A549 (cell line): ENCODE data around the gene HSD17B1. TPM values are rescaled to one million over a fixed set of nuclear protein-coding genes. Genes with fewer than 3 reads are reported as not detected.

Experiments
- ATAC-seq, 2 experiments: fragments of 200-7000 bp in 1 of 2; fragments of >200 bp in 1 of 2; cut with Nextera tagmentation in 1 of 2; cut with Tn5 transposase in 1 of 2; 3 replicates each; pipeline versions ENCODE4 v1.8.0 to v1.9.1; 2018 to 2020; ENCODE audit warnings: mild to moderate bottlenecking in 1 of 2, moderate library complexity in 1 of 2
- CTCF ChIA-PET: fragments of 300-600 bp; sonication (Branson Sonifier 250); formaldehyde crosslinking; extraction: SDS; loops from one replicate; lab custom pipeline; 2021; ENCODE audit warnings: antibody characterized with exemption, inconsistent platforms; lab: Yijun Ruan, JAX
- POLR2A ChIA-PET: fragments of 350-600 bp; formaldehyde crosslinking; extraction: SDS; loops from one replicate; lab custom pipeline; 2021; ENCODE audit warnings: antibody characterized with exemption, inconsistent platforms; lab: Yijun Ruan, JAX
- DNase-seq, 2 experiments: peaks; one replicate each; pipeline versions ENCODE4 v3.0.0 to v3.0.0-alpha.2; 2011 to 2016; ENCODE audit warnings: low read depth in 1 of 2, low spot score in 1 of 2
- FAIRE-seq: peaks from 2 replicates; lab custom pipeline; 2011; peaks lifted over from hg19 to GRCh38; lab: Jason Lieb, UNC
- H3K27ac ChIP-seq, 2 experiments: fragments of >200 bp; sonication (Bioruptor Twin); formaldehyde crosslinking; 3 replicates each; pipeline ENCODE4 v1.5.1; 2016 to 2017
- H3K4me1 ChIP-seq: fragments of >200 bp; sonication (Bioruptor Twin); formaldehyde crosslinking; 3 replicates; pipeline ENCODE4 v1.6.1; 2016
- H3K4me2 ChIP-seq: fragments of >200 bp; sonication (Bioruptor Twin); formaldehyde crosslinking; 3 replicates; pipeline ENCODE4 v1.6.1; 2016
- H3K4me3 ChIP-seq: fragments of >200 bp; sonication (Bioruptor Twin); formaldehyde crosslinking; 3 replicates; pipeline ENCODE4 v1.5.1; 2016
- H3K9me3 ChIP-seq: fragments of >200 bp; sonication (Bioruptor Twin); formaldehyde crosslinking; 3 replicates; pipeline ENCODE4 v1.6.1; 2016
- BHLHE40 ChIP-seq: IDR thresholded peaks from 2 replicates; pipeline ENCODE4 v1.6.1; 2012; ENCODE audit warnings: low read depth, low read length, inconsistent platforms
- CEBPB ChIP-seq, 2 experiments: fragments of >200 bp in 1 of 2; sonication (Bioruptor Twin) in 1 of 2; formaldehyde crosslinking in 1 of 2; IDR thresholded peaks; 2 replicates each; pipeline ENCODE4 v1.6.1; 2012 to 2016
- EP300 ChIP-seq, 2 experiments: fragments of >200 bp; sonication (Bioruptor Twin); formaldehyde crosslinking; IDR thresholded peaks; 2 replicates in 1 of 2; 3 replicates in 1 of 2; pipeline ENCODE4 v1.6.1; 2016 to 2017
- ESRRA ChIP-seq: fragments of 150-350 bp; IDR thresholded peaks from 2 replicates; pipeline ENCODE4 v1.6.1; 2014; ENCODE audit warnings: mild to moderate bottlenecking, low read length, borderline replicate concordance
- GATA3 ChIP-seq: IDR thresholded peaks from 2 replicates; pipeline ENCODE4 v1.6.1; 2012; ENCODE audit warnings: borderline replicate concordance
- HOXA7 ChIP-seq: fragments of 250-450 bp; sonication (Bioruptor Pico); IDR thresholded peaks from 2 replicates; pipeline ENCODE4 v1.5.0; 2020; ENCODE audit warnings: mild to moderate bottlenecking, moderate library complexity
- HOXB13 ChIP-seq: fragments of 250-450 bp; sonication (Bioruptor Pico); IDR thresholded peaks from 2 replicates; pipeline ENCODE4 v1.5.0; 2020; ENCODE audit warnings: low read depth, mild to moderate bottlenecking, moderate library complexity
- KDM1A ChIP-seq: fragments of 200-600 bp; sonication (generic); IDR thresholded peaks from 2 replicates; pipeline ENCODE4 v1.6.1; 2016; ENCODE audit warnings: low read depth, mild to moderate bottlenecking
- NPAS2 ChIP-seq: fragments of 250-450 bp; sonication (Bioruptor Pico); IDR thresholded peaks from 2 replicates; pipeline ENCODE4 v1.8.0; 2022; ENCODE audit warnings: mild to moderate bottlenecking, moderate library complexity, borderline replicate concordance
- NR3C1 ChIP-seq: fragments of >200 bp; sonication (Bioruptor Twin); formaldehyde crosslinking; IDR thresholded peaks from 3 replicates; pipeline ENCODE4 v1.6.1; 2017
- POLR2A ChIP-seq: IDR thresholded peaks from 2 replicates; pipeline ENCODE4 v1.6.1; 2012; ENCODE audit warnings: mild to moderate bottlenecking, low read length
- RAD21 ChIP-seq, 2 experiments: fragments of >200 bp in 1 of 2; sonication (Bioruptor Twin) in 1 of 2; formaldehyde crosslinking in 1 of 2; IDR thresholded peaks in 1 of 2; conservative IDR thresholded peaks in 1 of 2; 2 replicates in 1 of 2; 3 replicates in 1 of 2; pipeline ENCODE4 v1.6.1; 2012 to 2018; ENCODE audit warnings: inconsistent platforms in 1 of 2
- RFX5 ChIP-seq: fragments of 450-650 bp; IDR thresholded peaks from 2 replicates; pipeline ENCODE4 v1.7.1; 2014; ENCODE audit warnings: antibody characterized with exemption, mild to moderate bottlenecking, moderate library complexity
- SREBF2 ChIP-seq: fragments of 450-650 bp; IDR thresholded peaks from 2 replicates; pipeline ENCODE4 v1.6.1; 2014; ENCODE audit warnings: mild to moderate bottlenecking, moderate library complexity
- TP53 ChIP-seq: fragments of 250-450 bp; sonication (Bioruptor Pico); IDR thresholded peaks from 2 replicates; pipeline ENCODE4 v1.5.0; 2021; ENCODE audit warnings: mild to moderate bottlenecking, moderate library complexity
- ZNF302 ChIP-seq: fragments of 250-450 bp; sonication (Bioruptor Pico); IDR thresholded peaks from 2 replicates; pipeline ENCODE4 v1.9.0; 2021; ENCODE audit warnings: inconsistent platforms, mild to moderate bottlenecking, moderate library complexity
- WGBS: methylation state at CpG from one replicate; pipeline ENCODE4 v1.1.6; 2017; ENCODE audit errors: missing lambda C conversion rate; 5-methylcytosine and 5-hydroxymethylcytosine counted together
- polyA plus RNA-seq, 4 experiments: library from polyadenylated mRNA; depleted of rRNA in 3 of 4; stranded (reverse); fragments of >200 nt; fragmentation: RNase III in 1 of 4; extraction: RNeasy Plus Mini Kit Qiagen cat#74134 plus additional on column Dnase treatment in 1 of 4; gene quantifications; 2 replicates in 3 of 4; 3 replicates in 1 of 4; pipeline ENCODE4 v1.2.3, GENCODE V29; 2011 to 2017
- TF ChIP-seq, protein P1 (sequence below): IDR thresholded peaks from 2 replicates; pipeline ENCODE4 v1.6.1; 2012
- TF ChIP-seq, protein P2 (sequence below): fragments of 450-650 bp; IDR thresholded peaks from 2 replicates; pipeline ENCODE4 v1.6.1; 2014; ENCODE audit warnings: antibody characterized with exemption
- TF ChIP-seq, protein P3 (sequence below): IDR thresholded peaks from 2 replicates; pipeline ENCODE4 v1.6.1; 2012; ENCODE audit warnings: low read depth, borderline replicate concordance

HSD17B1 gene
- polyA plus RNA-seq, 2 of the 4 experiments (the other 2 are of a cell fraction): 0.49 to 1.5 TPM

DNA sequence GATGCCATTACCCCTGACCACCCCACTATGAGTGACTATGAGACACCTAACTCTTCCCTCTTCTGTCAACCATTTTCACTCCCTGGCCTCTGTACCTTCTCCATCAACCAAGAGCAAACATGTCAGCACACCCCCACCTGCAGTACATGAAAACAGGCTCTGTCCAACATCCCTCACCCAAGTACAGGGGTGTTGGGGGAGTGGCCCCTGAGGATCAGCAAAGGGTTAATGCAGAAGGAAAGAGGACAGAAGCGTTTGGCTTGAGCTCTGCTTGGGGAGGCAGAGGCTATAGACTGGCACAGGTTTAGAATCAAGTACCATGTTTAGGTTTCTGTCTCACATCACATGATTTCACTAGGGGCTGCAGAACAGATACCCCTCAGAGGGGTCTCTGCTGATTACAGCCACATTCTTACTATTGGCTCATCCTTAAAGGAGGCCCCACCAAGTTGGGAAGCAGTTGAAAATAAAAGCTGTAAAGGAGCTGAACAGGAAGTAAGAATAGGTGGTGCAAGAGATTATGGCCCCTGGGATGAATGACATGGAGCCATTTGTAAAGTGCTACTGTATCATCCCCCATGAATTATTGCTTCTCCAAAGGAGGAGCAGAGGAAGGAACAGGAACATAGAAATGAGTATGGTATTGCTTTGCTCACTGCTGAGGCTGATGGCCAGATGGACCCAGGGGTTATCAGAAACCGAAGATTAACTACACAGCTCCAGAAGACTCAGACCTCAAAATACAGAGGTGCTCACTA, 27.2 kb downstream of the HSD17B1 start:
- no peak for TF ChIP-seq POLR2A
- no peak for TF ChIP-seq HOXA7 (CRISPR knock-in tag)
- no peak for TF ChIP-seq NPAS2 (CRISPR knock-in tag)
- no peak for TF ChIP-seq ESRRA
- TF ChIP-seq, protein P1, sequence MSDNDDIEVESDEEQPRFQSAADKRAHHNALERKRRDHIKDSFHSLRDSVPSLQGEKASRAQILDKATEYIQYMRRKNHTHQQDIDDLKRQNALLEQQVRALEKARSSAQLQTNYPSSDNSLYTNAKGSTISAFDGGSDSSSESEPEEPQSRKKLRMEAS: no peak
- TF ChIP-seq ZNF302 (CRISPR knock-in tag): no peak
- POLR2A ChIA-PET: no interaction called here
- no peaks in the 10 kb centered on the region for H3K9me3 ChIP-seq
- CTCF ChIA-PET: interaction anchor here (2.7 to 15.8 kb wide), 13 partner anchors 10 to 243 kb away, joined by 9 to 394 read pairs (median 44); partner anchors contain the start of genes BECN1, CCR10, CNTNAP1 and COASY
- H3K27ac ChIP-seq: no peak overlapping the region
- peaks cover 20% of the 10 kb centered on the region; the same call in 2 of the 3 replicates for H3K4me1 ChIP-seq
- FAIRE-seq: no peak
- 78% methylated on average over 2 of the region's 2 CpGs for WGBS
- ATAC-seq: no peak
- DNase-seq: no peak
- H3K4me2 ChIP-seq: no peak overlapping the region
- H3K4me3 ChIP-seq: no peak overlapping the region

DNA sequence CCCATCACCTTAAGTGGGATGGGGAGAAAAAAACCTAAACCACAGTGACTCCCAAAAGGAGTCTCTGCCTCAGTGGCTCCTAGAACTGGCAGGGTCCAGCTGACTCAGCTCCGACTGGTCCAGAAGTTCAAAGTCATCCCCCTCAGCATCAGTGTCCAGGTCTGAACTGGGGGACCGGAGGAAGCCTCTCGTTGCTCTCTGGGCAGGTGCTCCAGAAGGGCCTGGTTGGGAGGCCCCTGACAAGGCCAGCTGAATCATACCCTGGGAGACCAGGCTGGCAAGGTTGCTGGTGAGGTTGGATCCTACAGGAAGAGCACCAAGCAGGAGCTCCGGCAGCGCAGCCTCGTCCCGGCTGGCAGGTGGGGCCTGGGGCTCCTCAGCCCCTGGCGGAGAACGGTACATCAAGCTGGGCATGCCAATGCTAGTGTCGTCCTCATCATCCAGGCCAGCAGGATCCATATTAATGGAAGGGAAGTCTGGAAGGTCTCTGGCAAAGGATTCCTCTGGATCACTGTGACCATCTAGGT, 29.1 kb downstream of the HSD17B1 start:
- Histone ChIP-seq H3K27ac (no peak overlapping the region), H3K9me3 (no peaks in the 10 kb centered on the region), H3K4me2 (no peak overlapping the region), H3K4me3 (no peak overlapping the region), H3K4me1 (peaks cover 8% of the 10 kb centered on the region; the same call in 2 of the 3 replicates)
- ATAC-seq (no peak), FAIRE-seq (no peak), DNase-seq (no peak)
- ChIA-PET CTCF (interaction anchor here (0.9 to 15.8 kb wide), 9 partner anchors 16 to 251 kb away, joined by 3 to 394 read pairs (median 4); partner anchors contain the start of genes BECN1, CCR10, COASY and MLX), POLR2A (no interaction called here)
- TF ChIP-seq, protein P2, sequence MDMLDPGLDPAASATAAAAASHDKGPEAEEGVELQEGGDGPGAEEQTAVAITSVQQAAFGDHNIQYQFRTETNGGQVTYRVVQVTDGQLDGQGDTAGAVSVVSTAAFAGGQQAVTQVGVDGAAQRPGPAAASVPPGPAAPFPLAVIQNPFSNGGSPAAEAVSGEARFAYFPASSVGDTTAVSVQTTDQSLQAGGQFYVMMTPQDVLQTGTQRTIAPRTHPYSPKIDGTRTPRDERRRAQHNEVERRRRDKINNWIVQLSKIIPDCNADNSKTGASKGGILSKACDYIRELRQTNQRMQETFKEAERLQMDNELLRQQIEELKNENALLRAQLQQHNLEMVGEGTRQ: no peak
- no peak for TF ChIP-seq TP53 (CRISPR knock-in tag)
- TF ChIP-seq CEBPB (IDR thresholded peaks at IDR 0.05): no peak
- TF ChIP-seq, protein P3, sequence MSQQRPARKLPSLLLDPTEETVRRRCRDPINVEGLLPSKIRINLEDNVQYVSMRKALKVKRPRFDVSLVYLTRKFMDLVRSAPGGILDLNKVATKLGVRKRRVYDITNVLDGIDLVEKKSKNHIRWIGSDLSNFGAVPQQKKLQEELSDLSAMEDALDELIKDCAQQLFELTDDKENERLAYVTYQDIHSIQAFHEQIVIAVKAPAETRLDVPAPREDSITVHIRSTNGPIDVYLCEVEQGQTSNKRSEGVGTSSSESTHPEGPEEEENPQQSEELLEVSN: no peak
- TF ChIP-seq SREBF2: no peak
- no peak for TF ChIP-seq GATA3
- TF ChIP-seq EP300 (IDR thresholded peaks at IDR 0.05): no peak
- no peak for TF ChIP-seq NR3C1
- WGBS: 79% methylated on average over 5 of the region's 10 CpGs

DNA sequence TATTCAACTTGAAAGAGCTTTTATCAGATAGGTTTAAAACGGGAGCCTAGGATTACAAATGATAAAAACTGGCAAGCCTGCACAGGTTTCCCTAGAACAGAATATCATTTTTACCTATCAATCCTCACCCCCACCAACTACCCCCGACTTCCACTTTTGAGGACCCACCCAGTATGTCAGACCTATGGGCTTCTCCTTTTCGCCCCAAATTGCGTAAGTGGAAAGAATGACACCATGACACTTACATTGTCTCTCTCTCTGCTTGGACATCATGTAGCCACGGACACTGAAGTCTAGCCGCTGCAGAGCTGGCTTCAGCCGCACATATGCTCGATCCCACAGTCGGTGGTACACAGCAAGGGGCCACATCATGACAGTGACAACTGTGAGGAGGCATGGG, 32.2 kb downstream of the HSD17B1 start:
- DNase-seq: no peak
- no peak overlapping the region for H3K4me2 ChIP-seq
- FAIRE-seq: no peak
- CTCF ChIA-PET: interaction anchor here (0.9 to 15.8 kb wide), 6 partner anchors 6 to 239 kb away, joined by 3 to 394 read pairs (median 13); partner anchors contain the start of genes BECN1, CCR10, PLEKHH3 and PSMC3IP
- no peak for ATAC-seq
- 84% methylated on average over 9 of the region's 9 CpGs for WGBS
- POLR2A ChIA-PET: interaction anchor here (0.6 kb wide), 2 partner anchors 25 to 635 kb away, joined by 5 read pairs; partner anchors contain the start of gene TUBG1
- H3K9me3 ChIP-seq: no peaks in the 10 kb centered on the region
- no peaks in the 10 kb centered on the region for H3K4me1 ChIP-seq
- H3K27ac ChIP-seq: no peak overlapping the region
- TF ChIP-seq RAD21 (conservative IDR thresholded peaks at IDR 0.05 in 1 of 2, IDR thresholded peaks at IDR 0.05 in 1 of 2): no peak
- TF ChIP-seq RFX5: no peak
- TF ChIP-seq BHLHE40: no peak
- TF ChIP-seq HOXB13: no peak
- TF ChIP-seq KDM1A: no peak
- TF ChIP-seq ZNF302 (CRISPR knock-in tag): no peak
- no peak overlapping the region for H3K4me3 ChIP-seq
